Endothelial cell of umbilical vein (primary cell): Measurements from ENCODE around the gene HDAC4.
A peak's percentile ranks its signal among the peaks of the same experiment; 100 is the strongest.

Source experiments
- CTCF ChIP-seq, 2 donors: IDR thresholded peaks; 1 replicate in 1 of 2; 2 replicates in 1 of 2; pipeline ENCODE4 v1.5.1; 2011; ENCODE audit warnings: low read length in 2 of 2, mild to moderate bottlenecking in 2 of 2, moderate library complexity in 2 of 2, control low read depth in 1 of 2, inconsistent platforms in 1 of 2, low read depth in 1 of 2; ENCODE audit not compliant: insufficient read depth in 1 of 2; ENCODE audit errors: extremely low read depth in 1 of 2
- EZH2 ChIP-seq: IDR thresholded peaks from 2 replicates; pipeline ENCODE4 v1.6.1; 2012; ENCODE audit warnings: borderline replicate concordance, low read depth, mild to moderate bottlenecking, moderate library complexity, low read length, inconsistent platforms; ENCODE audit not compliant: severe bottlenecking
- GATA2 ChIP-seq: IDR thresholded peaks from 2 replicates; pipeline ENCODE4 v1.7.0; 2011; ENCODE audit warnings: low read depth, mild to moderate bottlenecking, moderate library complexity, mixed read lengths, low read length; ENCODE audit not compliant: insufficient read length, insufficient read depth
- JUN ChIP-seq: IDR thresholded peaks from 2 replicates; pipeline ENCODE4 v1.6.1; 2011; ENCODE audit warnings: borderline replicate concordance, low read depth; ENCODE audit not compliant: insufficient read length, insufficient read depth
- MAX ChIP-seq: IDR thresholded peaks from 2 replicates; pipeline ENCODE4 v1.6.1; 2011; ENCODE audit not compliant: insufficient read depth, insufficient read length
- MYC ChIP-seq: IDR thresholded peaks from one replicate; pipeline ENCODE4 v1.6.1; 2011; ENCODE audit warnings: mild to moderate bottlenecking, low read depth, low read length
- POLR2A ChIP-seq: IDR thresholded peaks from 2 replicates; pipeline ENCODE4 v1.6.1; 2012; ENCODE audit warnings: low read depth, mild to moderate bottlenecking, control low read depth, low read length
- POLR2AphosphoS5 ChIP-seq: IDR thresholded peaks from 2 replicates; pipeline ENCODE4 v1.6.1; 2012; ENCODE audit warnings: low read depth, mild to moderate bottlenecking, control low read depth, low read length, moderate library complexity; ENCODE audit not compliant: insufficient read depth

DNA sequence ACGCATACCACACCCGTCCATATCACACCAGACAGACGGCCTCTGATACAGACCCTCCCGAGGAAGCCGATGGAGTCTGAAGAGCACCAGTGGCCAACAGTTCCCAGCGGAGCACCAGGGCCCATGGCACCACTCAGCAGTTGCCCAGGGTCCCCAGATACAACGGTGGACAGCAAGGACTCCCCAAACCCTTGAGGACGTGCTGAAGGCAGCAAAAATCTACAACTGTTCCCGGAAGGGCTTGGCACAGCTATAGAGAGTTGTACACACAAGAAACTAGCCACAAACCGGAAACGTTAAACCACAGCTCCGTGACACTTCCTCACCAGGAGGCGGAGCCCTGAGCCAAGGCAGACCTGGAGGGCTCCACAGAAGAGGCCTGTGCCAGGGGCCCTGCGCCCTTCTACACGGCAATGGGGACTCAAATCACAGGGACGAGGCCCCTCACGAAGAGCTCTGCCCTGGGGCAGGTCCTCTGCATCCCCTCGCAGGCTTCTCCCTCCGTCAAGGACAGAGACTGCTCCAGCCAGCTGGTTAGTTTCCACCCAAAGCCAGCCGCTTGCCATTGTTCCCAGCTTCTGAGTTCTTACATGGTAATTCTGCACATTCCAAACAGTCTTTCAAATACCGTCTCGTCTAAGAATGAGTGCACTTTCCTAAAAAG is 133.4 kb downstream of the HDAC4 start:
- TF ChIP-seq POLR2A, result no peak
- TF ChIP-seq MAX, result no peak
- TF ChIP-seq CTCF (IDR thresholded peaks at IDR 0.05; ENCODE audit: extremely low read depth in 1 of 2, insufficient read depth in 1 of 2, low read depth in 1 of 2, low read length in 2 of 2), result peak; percentile 6 to 29
- no peak for TF ChIP-seq EZH2
- TF ChIP-seq POLR2AphosphoS5, result peak; percentile 41
- no peak for TF ChIP-seq MYC
- no peak for TF ChIP-seq GATA2
- no peak for TF ChIP-seq JUN
